ENCODE data around the gene NR1H2.

- TF ChIP-seq, protein P1, sequence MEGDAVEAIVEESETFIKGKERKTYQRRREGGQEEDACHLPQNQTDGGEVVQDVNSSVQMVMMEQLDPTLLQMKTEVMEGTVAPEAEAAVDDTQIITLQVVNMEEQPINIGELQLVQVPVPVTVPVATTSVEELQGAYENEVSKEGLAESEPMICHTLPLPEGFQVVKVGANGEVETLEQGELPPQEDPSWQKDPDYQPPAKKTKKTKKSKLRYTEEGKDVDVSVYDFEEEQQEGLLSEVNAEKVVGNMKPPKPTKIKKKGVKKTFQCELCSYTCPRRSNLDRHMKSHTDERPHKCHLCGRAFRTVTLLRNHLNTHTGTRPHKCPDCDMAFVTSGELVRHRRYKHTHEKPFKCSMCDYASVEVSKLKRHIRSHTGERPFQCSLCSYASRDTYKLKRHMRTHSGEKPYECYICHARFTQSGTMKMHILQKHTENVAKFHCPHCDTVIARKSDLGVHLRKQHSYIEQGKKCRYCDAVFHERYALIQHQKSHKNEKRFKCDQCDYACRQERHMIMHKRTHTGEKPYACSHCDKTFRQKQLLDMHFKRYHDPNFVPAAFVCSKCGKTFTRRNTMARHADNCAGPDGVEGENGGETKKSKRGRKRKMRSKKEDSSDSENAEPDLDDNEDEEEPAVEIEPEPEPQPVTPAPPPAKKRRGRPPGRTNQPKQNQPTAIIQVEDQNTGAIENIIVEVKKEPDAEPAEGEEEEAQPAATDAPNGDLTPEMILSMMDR (IDR thresholded peaks at IDR 0.05) = no peak
- no peak for TF ChIP-seq POLR2A (IDR thresholded peaks at IDR 0.05)
- no peak for TF ChIP-seq POLR2AphosphoS5 (IDR thresholded peaks at IDR 0.05)
Observed at GRCh38 chr19:50378169-50378862, 2.1 kb downstream of the NR1H2 start.
